Mesothelial cell of epicardium (in vitro differentiated cells): ENCODE data around the gene MEGF11. TPM values are rescaled to one million over a fixed set of nuclear protein-coding genes. Genes with fewer than 3 reads are reported as not detected.

ENCODE experiments used
- DNase-seq, 2 experiments: peaks; one replicate each; pipeline ENCODE4 v3.0.0; 2021; ENCODE audit warnings: low spot score in 2 of 2; ENCODE audit not compliant: unreplicated experiment in 2 of 2
- H3K27ac Mint-ChIP-seq: 2 replicates; pipeline ENCODE4 v1.8.0; 2021; ENCODE audit warnings: mixed read lengths
- H3K27me3 Mint-ChIP-seq: 2 replicates; pipeline ENCODE4 v1.8.0; 2021; ENCODE audit warnings: low read depth, mixed read lengths
- H3K36me3 Mint-ChIP-seq: 2 replicates; pipeline ENCODE4 v1.8.0; 2021; ENCODE audit warnings: mixed read lengths
- H3K4me1 Mint-ChIP-seq: 2 replicates; pipeline ENCODE4 v1.8.0; 2021; ENCODE audit warnings: mixed read lengths
- H3K4me3 Mint-ChIP-seq: 2 replicates; pipeline ENCODE4 v1.8.0; 2021; ENCODE audit warnings: mild to moderate bottlenecking, moderate library complexity, mixed read lengths
- H3K9me3 Mint-ChIP-seq: 2 replicates; pipeline ENCODE4 v1.8.0; 2021; ENCODE audit warnings: mixed read lengths
- total RNA-seq: library from RNA; stranded (reverse); gene quantifications from 3 replicates; pipeline ENCODE4 v1.2.1, GENCODE V29; 2021
- TF ChIP-seq, protein P1 (sequence below): fragments of 200-600 bp; sonication (generic); IDR thresholded peaks from one replicate; pipeline ENCODE4 v1.5.0; 2021; ENCODE audit warnings: antibody characterized with exemption; ENCODE audit not compliant: unreplicated experiment

The MEGF11 gene
- total RNA-seq, 1 donor from 2014 or later, result 3.7 TPM

DNA sequence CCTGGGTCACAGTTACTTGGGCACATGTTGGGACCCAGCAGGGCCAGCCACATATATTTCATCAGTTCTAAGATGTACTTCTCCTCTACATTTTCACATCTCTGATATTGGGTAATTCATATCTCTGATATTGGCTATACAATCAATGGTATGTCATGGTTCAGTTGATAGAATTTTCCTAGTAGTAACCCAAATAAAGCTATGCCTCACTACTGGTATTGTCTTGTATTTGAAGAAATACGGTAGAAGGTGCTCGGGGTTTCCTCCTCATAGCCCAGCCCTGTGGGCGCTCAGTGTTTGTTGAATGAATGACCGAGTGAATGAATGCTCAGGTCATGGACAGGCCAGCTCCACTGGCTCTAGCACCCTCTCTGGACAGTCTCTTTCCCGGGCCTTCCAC is 290.2 kb downstream of the MEGF11 start:
- DNase-seq, result no peak
- Mint-ChIP-seq H3K4me1 (peaks cover 7% of the 10 kb centered on the region), H3K4me3 (no peak overlapping the region), H3K36me3 (no peaks in the 10 kb centered on the region), H3K9me3 (no peaks in the 10 kb centered on the region), H3K27ac (no peak overlapping the region), H3K27me3 (peaks cover 50% of the 10 kb centered on the region)
- TF ChIP-seq, protein P1, sequence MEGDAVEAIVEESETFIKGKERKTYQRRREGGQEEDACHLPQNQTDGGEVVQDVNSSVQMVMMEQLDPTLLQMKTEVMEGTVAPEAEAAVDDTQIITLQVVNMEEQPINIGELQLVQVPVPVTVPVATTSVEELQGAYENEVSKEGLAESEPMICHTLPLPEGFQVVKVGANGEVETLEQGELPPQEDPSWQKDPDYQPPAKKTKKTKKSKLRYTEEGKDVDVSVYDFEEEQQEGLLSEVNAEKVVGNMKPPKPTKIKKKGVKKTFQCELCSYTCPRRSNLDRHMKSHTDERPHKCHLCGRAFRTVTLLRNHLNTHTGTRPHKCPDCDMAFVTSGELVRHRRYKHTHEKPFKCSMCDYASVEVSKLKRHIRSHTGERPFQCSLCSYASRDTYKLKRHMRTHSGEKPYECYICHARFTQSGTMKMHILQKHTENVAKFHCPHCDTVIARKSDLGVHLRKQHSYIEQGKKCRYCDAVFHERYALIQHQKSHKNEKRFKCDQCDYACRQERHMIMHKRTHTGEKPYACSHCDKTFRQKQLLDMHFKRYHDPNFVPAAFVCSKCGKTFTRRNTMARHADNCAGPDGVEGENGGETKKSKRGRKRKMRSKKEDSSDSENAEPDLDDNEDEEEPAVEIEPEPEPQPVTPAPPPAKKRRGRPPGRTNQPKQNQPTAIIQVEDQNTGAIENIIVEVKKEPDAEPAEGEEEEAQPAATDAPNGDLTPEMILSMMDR, result no peak

DNA sequence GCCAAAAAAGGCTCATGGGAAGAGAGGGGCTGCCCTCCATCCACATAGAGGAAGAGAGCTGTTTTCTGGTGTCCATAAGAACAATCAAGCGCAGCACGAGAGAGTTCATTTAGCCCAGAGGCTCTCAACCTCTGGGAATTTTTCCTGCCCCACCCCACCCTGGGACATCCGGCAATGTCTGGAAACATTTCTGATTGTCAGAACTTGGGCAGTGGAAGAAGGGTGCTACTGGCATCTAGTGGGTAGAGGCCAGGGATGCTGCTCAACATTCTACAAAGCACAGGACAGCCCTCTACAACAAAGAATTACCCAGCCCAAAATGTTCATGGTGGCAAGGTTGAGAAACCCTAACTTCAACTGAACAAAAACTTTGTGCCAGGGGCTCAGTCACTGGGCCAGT is 291.4 kb downstream of the MEGF11 start:
- no peak for DNase-seq
- Mint-ChIP-seq H3K4me1 (peaks cover 7% of the 10 kb centered on the region), H3K27ac (no peak overlapping the region), H3K27me3 (peaks cover 42% of the 10 kb centered on the region), H3K4me3 (no peak overlapping the region), H3K36me3 (no peaks in the 10 kb centered on the region), H3K9me3 (no peaks in the 10 kb centered on the region)
- TF ChIP-seq, protein P1, result no peak

DNA sequence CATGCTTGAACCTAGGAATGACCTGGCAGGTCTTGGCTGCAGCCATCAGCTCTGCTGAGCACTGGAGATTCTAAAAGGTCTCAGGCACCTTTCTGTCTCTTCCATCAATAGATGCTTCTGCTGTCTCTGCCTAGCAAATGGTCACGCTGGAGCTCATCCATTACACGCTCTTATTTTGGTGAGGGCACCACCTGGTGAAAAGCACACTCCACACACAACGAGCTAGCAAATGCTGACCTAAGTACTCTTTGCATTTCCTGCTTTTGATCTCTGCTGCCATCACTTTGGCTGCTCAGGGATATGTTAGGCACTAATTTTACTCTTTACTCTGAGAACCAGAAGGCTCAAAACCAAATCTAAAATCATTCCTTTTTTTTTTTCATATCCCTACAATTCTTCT is 293.0 kb downstream of the MEGF11 start:
- H3K27ac Mint-ChIP-seq, result no peak overlapping the region
- no peak overlapping the region for H3K4me3 Mint-ChIP-seq
- TF ChIP-seq, protein P1, result no peak
- H3K4me1 Mint-ChIP-seq, result peaks cover 7% of the 10 kb centered on the region
- H3K27me3 Mint-ChIP-seq, result peaks cover 37% of the 10 kb centered on the region
- H3K9me3 Mint-ChIP-seq, result no peaks in the 10 kb centered on the region
- no peaks in the 10 kb centered on the region for H3K36me3 Mint-ChIP-seq
- no peak for DNase-seq

DNA sequence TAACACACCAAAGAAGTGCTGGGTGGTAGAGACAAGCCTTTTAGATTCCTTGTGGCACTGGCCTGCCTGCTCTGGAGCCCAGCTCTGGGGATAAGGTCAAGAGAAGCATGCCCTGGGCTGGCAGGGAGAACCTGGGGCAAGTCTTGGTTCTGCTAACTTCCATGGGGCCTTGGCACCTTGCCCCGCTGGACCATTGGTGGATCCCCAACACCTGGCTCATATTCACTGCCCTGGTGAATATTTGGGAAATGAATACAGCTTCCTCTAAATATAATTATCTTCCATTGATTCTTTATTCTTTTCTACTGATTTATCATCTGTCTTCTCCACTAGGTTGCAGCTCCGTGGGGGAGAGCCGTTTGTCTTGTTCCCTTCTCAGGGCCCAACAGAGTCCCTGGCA is 294.7 kb downstream of the MEGF11 start:
- DNase-seq, result no peak
- TF ChIP-seq, protein P1, result no peak
- Mint-ChIP-seq H3K4me1 (peaks cover 15% of the 10 kb centered on the region), H3K9me3 (no peaks in the 10 kb centered on the region), H3K36me3 (no peaks in the 10 kb centered on the region), H3K27ac (no peak overlapping the region), H3K4me3 (no peak overlapping the region), H3K27me3 (peaks cover 36% of the 10 kb centered on the region)

GRCh38 chr15:65957451-65957850 is 296.1 kb downstream of the MEGF11 start:
- DNase-seq, result no peak
- H3K36me3 Mint-ChIP-seq, result no peaks in the 10 kb centered on the region
- no peak overlapping the region for H3K27ac Mint-ChIP-seq

GRCh38 chr15:65956899-65957298 is 296.7 kb downstream of the MEGF11 start:
- Mint-ChIP-seq H3K36me3 (no peaks in the 10 kb centered on the region), H3K9me3 (no peaks in the 10 kb centered on the region), H3K27me3 (peaks cover 18% of the 10 kb centered on the region), H3K4me3 (no peak overlapping the region), H3K27ac (no peak overlapping the region), H3K4me1 (peaks cover 11% of the 10 kb centered on the region)
- DNase-seq, result no peak
- TF ChIP-seq, protein P1, result no peak

More at GRCh38 chr15:65957451-65957850, 296.1 kb downstream of the MEGF11 start:
- Mint-ChIP-seq H3K4me1 (peaks cover 11% of the 10 kb centered on the region), H3K4me3 (no peak overlapping the region), H3K9me3 (no peaks in the 10 kb centered on the region), H3K27me3 (peaks cover 23% of the 10 kb centered on the region)
- TF ChIP-seq, protein P1, result no peak
